ENCODE results near the gene TPRG1. TPM values are rescaled to one million over a fixed set of nuclear protein-coding genes. Genes with fewer than 3 reads are reported as not detected.

The TPRG1 gene
- 5.8 TPM in 1 of 2 replicates, not detected in the other for total RNA-seq

GRCh38 chr3:189171707-189172106, at the start of gene TPRG1:
Gene TPRG1 (plus strand): TSS chr3:189171971. CDS start chr3:189207385, 35,414 bp downstream.

